Measurements from ENCODE around the gene RINL. TPM values are rescaled to one million over a fixed set of nuclear protein-coding genes. Genes with fewer than 3 reads are reported as not detected.

RINL gene
- total and polyA plus RNA-seq, 2 of the 4 experiments (the other 2 are of a cell fraction), result 0.72 to 1.9 TPM

GRCh38 chr19:38861368-38861767 lies 16.7 kb downstream of the RINL start:
- Histone ChIP-seq H4K91ac (ENCODE audit: insufficient read depth, low read depth, low read length) (no peak overlapping the region), H2AK5ac (ENCODE audit: low read depth, low read length) (no peak overlapping the region), H3K36me3 (ENCODE audit: control insufficient read depth, insufficient read depth, low read length) (no peaks in the 10 kb centered on the region), H3K14ac (replicated peaks; ENCODE audit: low read depth, low read length) (no peak overlapping the region), H3K4me1 (ENCODE audit: control insufficient read depth, insufficient read depth, low read length) (no peaks in the 10 kb centered on the region; the same call in 1 of the 2 replicates), H4K8ac (ENCODE audit: low read depth in 2 of 2, low read length in 2 of 2) (no peak overlapping the region), H3K56ac (ENCODE audit: extremely low read depth, insufficient read depth, low read length) (no peak overlapping the region), H2AK9ac (replicated peaks; ENCODE audit: low read depth, low read length, poor library complexity) (no peak overlapping the region), H3K9me3 (ENCODE audit: control insufficient read depth, insufficient read depth, low read length) (no peaks in the 10 kb centered on the region), H4K5ac (ENCODE audit: low read depth, low read length) (no peak overlapping the region), H3K4me3 (ENCODE audit: insufficient read depth, low read depth, low read length) (no peak overlapping the region), H3K27me3 (ENCODE audit: control insufficient read depth, insufficient read depth, low read length) (no peaks in the 10 kb centered on the region), H3K9me1 (ENCODE audit: insufficient read depth, low read length) (no peaks in the 10 kb centered on the region), H3K18ac (ENCODE audit: low read depth, low read length) (no peak overlapping the region), H4K20me1 (ENCODE audit: insufficient read depth, low read length) (no peaks in the 10 kb centered on the region), H3K23ac (ENCODE audit: low read depth, low read length) (no peak overlapping the region), H3K27ac (ENCODE audit: insufficient read depth, low read length) (no peak overlapping the region), H2BK120ac (ENCODE audit: low read depth, low read length) (no peak overlapping the region), H2AFZ (replicated peaks; ENCODE audit: low read length, poor library complexity) (no peak overlapping the region), H3K79me1 (ENCODE audit: low read depth in 1 of 2, low read length in 2 of 2) (no peaks in the 10 kb centered on the region), H3K4ac (ENCODE audit: low read depth, low read length) (no peak overlapping the region), H2BK5ac (ENCODE audit: low read depth, low read length, poor library complexity, severe bottlenecking) (no peak overlapping the region), H2BK20ac (ENCODE audit: low read depth, low read length) (no peak overlapping the region), H3K4me2 (ENCODE audit: low read depth, low read length) (no peak overlapping the region), H3K9ac (ENCODE audit: low read depth, low read length) (no peak overlapping the region), H2BK15ac (ENCODE audit: low read depth, low read length) (no peak overlapping the region)
- WGBS, 2 experiments (ENCODE audit: extremely low coverage in 2 of 2, insufficient read length in 1 of 2), result no CpG with 5 or more reads among the region's 3 CpGs
- dilution Hi-C loops (cut with HindIII; ENCODE audit: low sequenced_read_pairs, unreplicated experiment), result no loop called here
- CTCF ChIA-PET, result interaction anchor here (0.9 kb wide), 1 partner anchor 8 kb away, joined by 3 read pairs; no protein-coding TSS in a partner anchor
- POLR2A ChIA-PET (ENCODE audit: unreplicated experiment), result interaction anchor here (0.7 kb wide), 1 partner anchor 13 kb away, joined by 10 read pairs; no protein-coding TSS in a partner anchor
- TF ChIP-seq USF2 (IDR thresholded peaks at IDR 0.05; ENCODE audit: low read depth, low read length), result no peak
- TF ChIP-seq POLR2A (IDR thresholded peaks at IDR 0.05; ENCODE audit: low read depth, low read length), result no peak
- no peak for TF ChIP-seq MXI1 (IDR thresholded peaks at IDR 0.05; ENCODE audit: borderline replicate concordance, low read depth, low read length)
- TF ChIP-seq MAZ (IDR thresholded peaks at IDR 0.05; ENCODE audit: borderline replicate concordance, low read depth, low read length), result no peak
- TF ChIP-seq MAFK (IDR thresholded peaks at IDR 0.05; ENCODE audit: low read depth, low read length), result no peak
- TF ChIP-seq NFE2L2 (IDR thresholded peaks at IDR 0.05; ENCODE audit: low read depth, low read length), result no peak
- no peak for TF ChIP-seq CEBPB (IDR thresholded peaks at IDR 0.05; ENCODE audit: low read depth, low read length)
- TF ChIP-seq SMC3 (IDR thresholded peaks at IDR 0.05; ENCODE audit: low read depth, low read length), result no peak
- TF ChIP-seq RFX5 (IDR thresholded peaks at IDR 0.05; ENCODE audit: low read depth, low read length), result no peak
- TF ChIP-seq ELK1 (IDR thresholded peaks at IDR 0.05; ENCODE audit: borderline replicate concordance, low read depth, low read length), result no peak
- no TSS peak for BruUV-seq (replicated peaks)
- DNase-seq (no peak), ATAC-seq (ENCODE audit: low read depth) (no peak)
- intact Hi-C loops (cut with micrococcal nuclease), result no loop called here
- in situ Hi-C loops (cut with MboI; ENCODE audit: low sequenced_read_pairs), result no loop called here
